Muscle of back (tissue), 11 donors: ENCODE results near the gene FNBP1L. TPM values are rescaled to one million over a fixed set of nuclear protein-coding genes. Genes with fewer than 3 reads are reported as not detected.
"Not testable (repeated sequence)": the region's sequence is repeated elsewhere in the genome, so short reads cannot be mapped to it uniquely, and the experiment has no call there.

Experiments used
- DNase-seq, 3 donors: peaks; one replicate each; pipeline versions ENCODE4 v3.0.0 to v3.0.0-alpha.2; 2013
- polyA plus RNA-seq, 10 donors: library from polyadenylated mRNA; unstranded; fragments of 120-200 nt; gene quantifications; one replicate each; pipeline ENCODE4 v1.2.1, GENCODE V29; 2013; ENCODE audit not compliant: insufficient read length in 10 of 10

The FNBP1L gene
- polyA plus RNA-seq, 10 donors, result 39.4 to 70.8 (median 48.6) TPM

DNA sequence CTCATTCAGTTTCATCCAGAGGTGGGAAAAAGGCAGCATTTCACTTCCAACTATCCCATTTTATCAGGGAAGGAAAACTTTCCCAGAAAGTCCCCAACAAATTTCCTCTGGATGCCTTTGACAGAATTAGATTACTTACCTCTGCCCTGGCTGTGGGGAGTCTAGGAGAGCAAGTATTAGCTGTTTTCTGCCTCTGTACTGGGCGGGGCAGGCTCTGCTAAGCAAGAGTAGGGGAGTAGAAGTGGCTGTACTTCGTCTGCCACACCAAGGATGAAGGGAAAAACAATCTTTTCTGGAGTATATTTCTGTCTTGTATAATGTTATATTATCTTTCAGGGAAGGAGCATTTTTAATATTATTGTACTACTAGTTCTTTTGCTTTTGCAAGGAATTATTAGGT is 78.5 kb downstream of the FNBP1L start:
- DNase-seq, result no peak

GRCh38 chr1:93528412-93528811 is 80.5 kb downstream of the FNBP1L start:
- no peak for DNase-seq

GRCh38 chr1:93531193-93531592 is 83.3 kb downstream of the FNBP1L start:
- no peak for DNase-seq

DNA sequence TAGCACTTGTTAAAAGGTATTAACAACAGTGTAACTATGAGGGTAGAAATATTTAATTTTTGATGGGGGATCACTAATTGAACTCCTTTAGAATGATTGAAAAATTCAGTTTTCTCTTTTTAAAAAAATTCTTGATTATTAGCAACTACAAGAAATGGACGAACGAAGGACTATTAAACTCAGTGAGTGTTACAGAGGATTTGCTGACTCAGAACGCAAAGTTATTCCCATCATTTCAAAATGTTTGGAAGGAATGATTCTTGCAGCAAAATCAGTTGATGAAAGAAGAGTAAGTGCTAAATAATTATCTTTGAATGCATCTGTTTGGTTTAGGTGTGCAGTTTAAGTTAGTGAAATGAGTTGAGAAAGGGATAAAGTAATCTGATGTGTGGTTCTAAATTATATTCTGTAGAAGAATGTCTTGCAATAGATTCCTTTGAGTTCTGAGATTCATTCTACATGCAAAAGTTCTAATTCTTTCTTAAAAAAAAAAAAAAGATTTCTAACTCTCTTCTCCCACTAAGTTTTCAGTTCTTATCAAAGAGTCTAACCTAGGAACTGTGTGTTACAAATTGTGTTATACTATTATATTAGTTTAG is 85.0 kb downstream of the FNBP1L start:
- DNase-seq, result no peak

DNA sequence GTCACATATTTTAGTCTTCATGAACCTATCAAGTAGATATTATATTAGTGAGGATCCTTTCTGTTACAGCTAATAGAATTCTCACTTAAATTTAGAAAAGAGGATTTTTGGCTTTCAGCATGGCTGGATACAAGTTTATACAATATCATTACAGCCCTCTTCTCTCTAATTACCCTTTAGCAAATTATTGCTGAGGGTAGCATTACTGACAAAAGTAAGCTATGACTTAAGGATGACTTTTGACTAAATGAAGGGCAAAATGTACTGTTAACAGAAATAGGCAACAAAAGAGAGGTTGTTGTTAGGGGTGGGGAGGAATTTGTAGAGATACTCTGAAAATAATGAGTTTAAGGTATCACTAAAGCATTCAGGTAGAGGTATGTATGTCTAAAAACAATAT is 85.8 kb downstream of the FNBP1L start:
- DNase-seq, result no peak

- no peak for DNase-seq
These were observed 89.5 kb downstream of the FNBP1L start for GRCh38 chr1:93537396-93537795.

DNA sequence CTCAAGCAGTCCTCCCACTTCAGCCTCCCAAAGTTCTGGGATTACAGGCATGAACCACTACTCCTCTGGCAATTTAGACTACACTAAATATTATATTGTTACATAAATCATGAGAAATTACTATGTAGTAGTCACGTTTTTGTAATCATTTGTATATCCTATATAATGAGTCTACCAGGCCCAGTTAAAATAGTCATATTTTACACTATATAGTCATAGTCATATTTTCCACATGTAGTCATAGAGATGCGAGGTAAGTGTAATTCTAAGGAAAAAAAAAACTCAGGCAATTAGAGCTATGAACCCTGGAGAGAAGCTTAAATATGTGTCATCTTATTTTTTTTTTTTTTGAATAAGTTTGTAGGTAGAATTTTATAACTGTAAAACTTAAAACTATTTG is 90.0 kb downstream of the FNBP1L start:
- peak in 1 of 3 donors; percentile 31 for DNase-seq

- no peak for DNase-seq
These were observed 93.1 kb downstream of the FNBP1L start for GRCh38 chr1:93541045-93541444.

DNA sequence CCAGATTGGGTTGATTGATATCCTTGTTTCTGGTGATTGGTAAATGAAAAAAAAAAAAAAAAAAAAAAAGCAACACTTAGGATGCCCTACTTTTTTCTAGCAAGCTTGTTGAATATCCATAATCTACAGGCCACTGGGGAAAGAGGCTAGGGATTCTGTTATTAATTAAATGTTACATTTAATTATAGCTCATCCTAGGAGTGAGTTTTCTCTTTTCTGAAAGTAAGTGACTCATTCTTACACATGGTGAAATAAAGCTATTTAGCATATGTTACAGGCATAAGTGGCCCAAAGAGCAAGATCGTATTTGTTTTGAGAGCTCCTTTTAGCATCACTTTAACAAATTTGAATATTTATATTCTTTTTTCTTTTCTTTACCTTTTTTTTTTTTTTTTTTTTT is 94.5 kb downstream of the FNBP1L start:
- no peak for DNase-seq

GRCh38 chr1:93546162-93546863 is 98.4 kb downstream of the FNBP1L start:
- no peak for DNase-seq

GRCh38 chr1:93549131-93549530 is 101.2 kb downstream of the FNBP1L start:
- no peak for DNase-seq

- no peak for DNase-seq
These were observed 101.9 kb downstream of the FNBP1L start for GRCh38 chr1:93549811-93550210.

DNA sequence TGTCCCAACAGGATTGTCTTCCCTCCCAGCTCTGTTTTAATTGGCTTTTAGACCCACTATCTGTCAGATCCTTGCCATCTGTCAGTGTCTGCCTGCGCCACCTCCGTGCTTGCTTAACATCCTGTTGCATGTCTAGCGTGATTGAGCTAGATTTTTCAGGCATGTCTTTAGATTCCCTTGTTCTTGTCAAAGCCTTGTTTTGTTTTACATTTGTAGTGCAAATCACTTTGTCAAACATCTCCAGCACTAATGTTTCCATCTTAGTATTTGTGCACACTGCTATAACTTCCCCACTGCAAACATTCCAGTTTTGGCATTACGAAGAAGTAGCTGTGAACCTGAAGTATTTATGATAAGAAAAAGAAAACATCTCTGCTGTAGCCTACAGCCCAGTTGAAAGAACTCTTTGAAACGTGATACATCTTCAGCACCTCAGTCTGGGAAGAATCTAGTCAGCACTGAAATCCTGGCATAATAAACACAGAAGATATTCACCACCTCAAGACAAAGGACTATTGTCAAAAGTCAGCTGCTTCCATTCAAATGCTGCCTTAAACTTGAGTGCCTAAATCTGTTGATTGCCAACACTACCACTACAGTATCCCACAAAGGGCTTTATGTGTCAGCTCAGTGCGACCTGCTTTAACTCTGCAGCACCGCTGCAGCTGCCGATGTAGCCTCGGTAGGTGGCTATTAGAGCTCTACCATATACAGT is 105.0 kb downstream of the FNBP1L start:
- peak in 1 of 3 donors; percentile 41 for DNase-seq

DNA sequence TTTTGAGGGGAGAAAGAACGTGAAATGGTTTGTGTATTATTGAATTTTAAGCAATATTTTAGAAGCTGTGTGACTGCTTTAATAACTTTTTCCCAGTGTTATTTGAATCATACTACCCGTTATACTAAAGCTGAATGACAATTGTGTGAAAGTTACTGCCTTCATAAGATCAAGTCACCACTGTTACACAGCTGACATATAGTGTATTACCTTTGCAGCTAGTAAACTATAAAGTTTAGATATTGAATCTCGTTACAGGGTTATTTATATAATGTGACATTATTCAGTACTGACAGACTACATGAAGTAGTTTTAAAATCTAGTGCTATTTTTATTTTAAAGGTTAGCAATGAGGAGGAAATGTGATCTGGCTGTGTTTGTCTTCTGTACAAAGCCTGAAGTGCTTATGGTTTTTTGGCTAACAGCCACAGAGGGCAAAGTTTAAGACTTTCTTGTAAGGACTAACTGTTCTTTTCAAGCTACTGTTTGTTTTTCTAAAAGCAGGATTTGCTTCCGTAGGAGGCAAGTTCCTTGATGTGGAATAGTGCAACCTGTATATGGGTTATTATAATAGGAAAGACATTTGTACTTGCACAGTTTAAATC is 106.1 kb downstream of the FNBP1L start:
- not testable (repeated sequence) for DNase-seq

- no peak for DNase-seq
These were observed 107.3 kb downstream of the FNBP1L start for GRCh38 chr1:93554883-93555872.

- no peak for DNase-seq
These were observed 108.4 kb downstream of the FNBP1L start for GRCh38 chr1:93556291-93556690.

DNA sequence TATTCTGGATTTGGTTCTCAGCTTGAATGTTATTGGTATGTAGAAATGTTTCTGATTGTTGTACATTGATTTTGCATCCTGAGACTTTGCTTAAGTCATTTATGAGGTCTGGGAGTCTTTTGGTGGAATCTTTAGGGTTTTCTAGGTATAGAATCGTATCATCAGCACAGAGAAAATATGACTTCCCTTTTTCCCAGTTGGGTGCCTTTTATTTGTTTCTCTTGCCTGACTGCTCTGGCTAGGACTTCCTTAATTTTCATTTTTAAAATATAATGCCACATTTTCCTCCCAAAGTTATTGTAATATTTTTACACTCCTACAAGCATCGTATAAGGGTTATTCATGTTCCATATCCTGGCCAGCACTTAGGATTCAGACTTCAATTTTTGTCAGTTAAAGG is 111.1 kb downstream of the FNBP1L start:
- DNase-seq, result no peak

DNA sequence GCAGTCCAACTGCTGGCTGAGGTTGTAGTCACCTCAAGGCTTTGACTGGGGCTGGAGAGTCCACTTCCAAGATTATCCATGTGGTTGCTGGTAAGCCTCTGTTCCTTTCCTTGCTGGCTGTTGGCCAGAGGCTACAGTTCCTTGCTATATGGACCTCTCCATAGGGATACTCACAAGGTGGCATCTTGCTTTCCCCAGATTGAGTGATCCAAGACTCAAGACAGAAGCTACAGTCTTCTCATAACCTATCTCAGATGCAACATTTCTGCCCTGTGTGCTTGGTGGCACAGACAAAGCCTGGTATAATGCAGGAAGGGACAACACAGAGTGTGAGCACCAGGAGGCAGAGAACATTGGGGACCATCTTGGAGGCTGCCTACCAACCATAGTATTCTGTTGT is 111.8 kb downstream of the FNBP1L start:
- no peak for DNase-seq

DNA sequence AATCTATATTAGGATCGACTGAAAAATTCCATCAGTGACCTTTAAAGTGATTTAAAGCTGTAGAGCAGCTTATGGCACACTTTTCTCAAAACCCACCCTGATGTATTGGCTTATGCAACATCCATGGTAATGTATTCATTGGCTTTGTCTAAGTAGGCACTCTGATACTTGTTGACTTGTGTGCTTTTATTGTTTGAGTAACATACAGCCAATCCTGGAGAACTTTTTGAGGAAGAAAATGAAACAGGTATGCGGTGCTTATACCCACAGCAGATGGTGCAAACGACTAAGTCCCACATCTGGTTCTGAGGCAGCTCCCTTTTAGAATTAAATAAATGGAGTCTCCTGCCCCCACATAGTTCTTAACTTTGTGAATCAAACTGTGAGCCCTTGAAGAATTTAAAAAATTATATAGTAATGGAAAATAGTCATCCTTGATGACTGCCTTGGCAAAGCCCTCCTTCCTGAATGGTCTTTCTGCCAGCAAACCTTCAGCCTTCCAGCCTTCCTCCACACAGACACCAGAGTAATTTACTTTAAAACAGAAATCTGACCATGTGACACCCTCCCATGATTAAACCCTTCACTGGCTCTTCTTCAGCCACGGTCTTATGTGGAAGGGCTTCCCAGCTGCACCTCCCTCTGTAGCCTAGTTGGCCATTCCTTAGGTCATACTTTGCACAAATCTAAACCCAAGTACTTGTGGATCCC is 117.7 kb downstream of the FNBP1L start:
- DNase-seq, result peak in 1 of 3 donors; percentile 62

DNA sequence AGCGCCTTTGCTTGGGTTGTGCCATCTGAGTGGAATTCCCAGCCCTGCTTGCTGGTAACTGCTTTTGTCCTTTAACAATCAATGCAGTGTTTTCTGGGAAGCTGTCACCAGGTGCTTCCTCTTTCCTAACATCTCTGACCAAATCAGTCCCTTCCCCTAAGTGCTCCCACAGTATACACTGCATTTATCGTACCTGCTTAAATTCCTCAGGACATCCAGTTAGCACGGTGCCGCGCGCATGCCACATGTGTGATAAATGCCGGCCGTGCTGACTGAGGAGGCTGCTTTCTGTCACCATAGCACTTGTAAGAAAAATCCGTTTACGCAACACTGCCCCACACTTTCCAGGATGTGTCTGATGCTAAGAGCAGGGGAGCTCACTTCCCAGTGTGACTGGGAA is 118.3 kb downstream of the FNBP1L start:
- DNase-seq, result no peak
